Astrocyte of the spinal cord (primary cell): Measurements from ENCODE around the gene SARDH.

ENCODE experiments used
- DNase-seq: peaks from one replicate; pipeline ENCODE4 v3.0.0; 2011; ENCODE audit warnings: low read depth, low spot score
- H3K4me3 ChIP-seq: 2 replicates; pipeline ENCODE4 v1.5.1; 2011; ENCODE audit warnings: low read depth, mild to moderate bottlenecking, low read length, moderate library complexity
- in situ Hi-C: cut with HindIII; loops from 2 replicates; pipeline ENCODE4 v1.10.0; 2017; ENCODE audit warnings: low sequenced_read_pairs
- TF ChIP-seq, protein P1 (sequence below): IDR thresholded peaks from 2 replicates; pipeline ENCODE4 v1.5.1; 2012; ENCODE audit warnings: low read depth, mild to moderate bottlenecking, low read length, inconsistent platforms

The SARDH gene

GRCh38 chr9:133714606-133715294 lies 23.4 kb downstream of the SARDH start:
- in situ Hi-C loops: no loop called here

GRCh38 chr9:133713960-133714495 lies 24.1 kb downstream of the SARDH start:
- TF ChIP-seq, protein P1, sequence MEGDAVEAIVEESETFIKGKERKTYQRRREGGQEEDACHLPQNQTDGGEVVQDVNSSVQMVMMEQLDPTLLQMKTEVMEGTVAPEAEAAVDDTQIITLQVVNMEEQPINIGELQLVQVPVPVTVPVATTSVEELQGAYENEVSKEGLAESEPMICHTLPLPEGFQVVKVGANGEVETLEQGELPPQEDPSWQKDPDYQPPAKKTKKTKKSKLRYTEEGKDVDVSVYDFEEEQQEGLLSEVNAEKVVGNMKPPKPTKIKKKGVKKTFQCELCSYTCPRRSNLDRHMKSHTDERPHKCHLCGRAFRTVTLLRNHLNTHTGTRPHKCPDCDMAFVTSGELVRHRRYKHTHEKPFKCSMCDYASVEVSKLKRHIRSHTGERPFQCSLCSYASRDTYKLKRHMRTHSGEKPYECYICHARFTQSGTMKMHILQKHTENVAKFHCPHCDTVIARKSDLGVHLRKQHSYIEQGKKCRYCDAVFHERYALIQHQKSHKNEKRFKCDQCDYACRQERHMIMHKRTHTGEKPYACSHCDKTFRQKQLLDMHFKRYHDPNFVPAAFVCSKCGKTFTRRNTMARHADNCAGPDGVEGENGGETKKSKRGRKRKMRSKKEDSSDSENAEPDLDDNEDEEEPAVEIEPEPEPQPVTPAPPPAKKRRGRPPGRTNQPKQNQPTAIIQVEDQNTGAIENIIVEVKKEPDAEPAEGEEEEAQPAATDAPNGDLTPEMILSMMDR: no peak
- no peak overlapping the region for H3K4me3 ChIP-seq
- no peak for DNase-seq
- in situ Hi-C loops: no loop called here

More at GRCh38 chr9:133714606-133715294, 23.4 kb downstream of the SARDH start:
- TF ChIP-seq, protein P1: no peak
- DNase-seq: peak; percentile 60
- no peak overlapping the region for H3K4me3 ChIP-seq

DNA sequence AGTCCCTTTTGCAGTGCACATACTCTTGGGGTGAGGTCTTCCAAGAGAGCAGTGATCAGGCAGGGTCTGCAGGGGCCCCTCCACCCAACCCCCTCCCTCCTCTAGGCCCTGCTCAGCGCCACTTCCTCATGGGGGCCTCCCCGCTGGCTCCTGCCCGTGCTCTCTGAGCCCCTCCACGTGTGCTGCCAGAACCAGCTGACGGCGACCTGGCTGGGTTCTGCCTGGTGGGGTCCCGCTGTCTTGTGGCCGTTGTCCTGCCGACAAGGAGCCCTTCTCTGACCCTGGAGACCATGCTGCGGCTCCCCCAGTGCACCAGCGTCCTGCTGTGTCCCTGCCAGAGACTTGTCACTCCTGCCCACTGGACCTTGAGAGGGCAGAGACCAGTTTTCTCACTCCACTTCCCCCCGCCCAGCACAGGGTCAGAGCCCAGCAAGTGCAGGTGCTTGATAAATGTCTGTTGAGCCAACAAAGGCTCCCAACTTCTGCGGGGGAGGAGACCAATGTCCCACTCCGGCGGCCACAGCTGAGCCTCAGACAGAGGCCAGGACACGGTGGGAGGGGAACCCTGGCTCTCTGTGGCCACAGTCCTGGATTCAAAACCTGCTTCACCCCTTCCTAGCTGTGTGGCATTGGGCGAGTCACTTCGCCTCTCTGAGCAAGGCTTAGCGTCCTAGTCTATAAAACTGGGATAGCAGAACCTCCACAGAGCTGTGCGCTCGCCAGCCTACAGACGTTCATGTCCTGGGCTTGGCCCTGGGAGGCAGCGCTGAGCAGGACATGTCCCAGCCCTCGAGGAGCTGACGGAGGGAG lies 24.8 kb downstream of the SARDH start:
- no peak overlapping the region for H3K4me3 ChIP-seq
- DNase-seq: no peak
- TF ChIP-seq, protein P1: no peak
- in situ Hi-C loops: no loop called here

- DNase-seq: no peak
- TF ChIP-seq, protein P1: no peak
- in situ Hi-C loops: no loop called here
- no peak overlapping the region for H3K4me3 ChIP-seq
Observed at GRCh38 chr9:133712221-133713100, 25.7 kb downstream of the SARDH start.

DNA sequence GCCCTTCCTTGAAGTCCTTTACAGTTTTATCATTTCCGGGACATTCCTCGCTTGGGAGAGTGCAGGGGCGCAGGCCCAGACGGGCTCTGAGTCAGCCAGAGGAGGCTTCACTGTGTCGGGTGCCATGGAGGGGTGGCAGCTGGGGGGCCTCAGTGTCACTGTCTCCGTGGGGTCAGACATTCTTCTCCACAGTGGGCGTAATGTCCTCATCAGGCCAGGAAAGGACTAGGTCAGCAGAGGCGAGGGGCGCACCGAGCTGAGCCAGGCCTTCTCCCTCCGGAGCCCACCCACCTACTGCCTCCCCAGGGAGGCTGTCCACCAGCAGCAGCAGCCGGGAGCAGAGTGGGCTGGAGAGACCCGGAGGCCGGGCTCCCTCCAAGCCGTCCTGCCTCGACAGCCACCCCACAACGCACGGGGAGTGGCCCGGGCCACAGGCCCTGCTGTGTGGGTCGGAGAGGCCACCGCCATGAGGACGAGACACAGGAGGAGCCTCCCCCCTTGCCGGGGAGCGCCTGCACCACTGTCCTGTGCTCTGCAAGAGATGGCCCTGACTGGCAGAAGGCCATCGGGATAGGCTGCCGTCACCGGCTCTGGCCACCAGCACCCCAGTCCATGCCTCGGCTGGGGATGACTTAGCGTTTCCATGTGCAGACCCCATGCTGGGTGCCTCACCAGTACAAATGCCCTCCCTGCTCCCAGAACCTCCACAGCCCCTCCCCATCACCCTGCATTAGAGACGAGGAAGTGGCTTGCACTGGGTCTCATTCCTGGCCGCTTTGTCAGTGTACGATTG lies 26.5 kb downstream of the SARDH start:
- DNase-seq: peak; percentile 77
- no peak overlapping the region for H3K4me3 ChIP-seq
- TF ChIP-seq, protein P1: no peak
- in situ Hi-C loops: no loop called here
